ENCODE results near the gene DCAF8.

The DCAF8 gene

GRCh38 chr1:160177667-160178066, 84.7 kb downstream of the DCAF8 start:
- Histone ChIP-seq H3K27ac (ENCODE audit: low read depth, low read length, poor library complexity, severe bottlenecking) (no peak overlapping the region), H3K9me3 (ENCODE audit: low read length) (no peaks in the 10 kb centered on the region), H3K9me2 (ENCODE audit: low read depth, low read length) (no peaks in the 10 kb centered on the region), H3K9ac (ENCODE audit: low read length) (no peak overlapping the region), H2AFZ (ENCODE audit: low read length) (no peak overlapping the region), H3K4me3 (ENCODE audit: low read depth, low read length, poor library complexity, severe bottlenecking) (no peak overlapping the region), H3K79me2 (ENCODE audit: insufficient read depth, low read length) (no peaks in the 10 kb centered on the region), H3K4me1 (ENCODE audit: insufficient read depth, low read length, severe bottlenecking) (no peaks in the 10 kb centered on the region), H3K36me3 (ENCODE audit: insufficient read depth, low read length) (no peaks in the 10 kb centered on the region), H3K4me2 (ENCODE audit: low read length) (no peak overlapping the region), H4K20me1 (ENCODE audit: insufficient read depth, low read length) (no peaks in the 10 kb centered on the region), H3F3A (ENCODE audit: insufficient read depth, low read length) (no peaks in the 10 kb centered on the region), H3K27me3 (ENCODE audit: insufficient read depth, low read length) (peaks cover 5% of the 10 kb centered on the region; the same call in 1 of the 2 replicates)
- no peak for TF ChIP-seq CTCF (IDR thresholded peaks at IDR 0.05; ENCODE audit: low read length)
- TF ChIP-seq EZH2 (IDR thresholded peaks at IDR 0.05; ENCODE audit: borderline replicate concordance, low read length): no peak

- no peaks in the 10 kb centered on the region for H3F3A ChIP-seq (ENCODE audit: insufficient read depth, low read length)
- H4K20me1 ChIP-seq (ENCODE audit: insufficient read depth, low read length): no peaks in the 10 kb centered on the region
- H3K4me1 ChIP-seq (ENCODE audit: insufficient read depth, low read length, severe bottlenecking): no peaks in the 10 kb centered on the region
- no peak overlapping the region for H3K27ac ChIP-seq (ENCODE audit: low read depth, low read length, poor library complexity, severe bottlenecking)
- no peak overlapping the region for H3K4me2 ChIP-seq (ENCODE audit: low read length)
- no peak overlapping the region for H2AFZ ChIP-seq (ENCODE audit: low read length)
- no peaks in the 10 kb centered on the region for H3K9me3 ChIP-seq (ENCODE audit: low read length)
- H3K4me3 ChIP-seq (ENCODE audit: low read depth, low read length, poor library complexity, severe bottlenecking): no peak overlapping the region
- H3K27me3 ChIP-seq (ENCODE audit: insufficient read depth, low read length): peaks cover 5% of the 10 kb centered on the region; the same call in 1 of the 2 replicates
- H3K79me2 ChIP-seq (ENCODE audit: insufficient read depth, low read length): no peaks in the 10 kb centered on the region
- H3K36me3 ChIP-seq (ENCODE audit: insufficient read depth, low read length): no peaks in the 10 kb centered on the region
- TF ChIP-seq CTCF (IDR thresholded peaks at IDR 0.05; ENCODE audit: low read length) (no peak), EZH2 (IDR thresholded peaks at IDR 0.05; ENCODE audit: borderline replicate concordance, low read length) (no peak)
- no peak overlapping the region for H3K9ac ChIP-seq (ENCODE audit: low read length)
- H3K9me2 ChIP-seq (ENCODE audit: low read depth, low read length): no peaks in the 10 kb centered on the region
Measured at GRCh38 chr1:160177231-160177630, 85.1 kb downstream of the DCAF8 start.

GRCh38 chr1:160171980-160172379, 90.4 kb downstream of the DCAF8 start:
- H3K9me2 ChIP-seq (ENCODE audit: low read depth, low read length): no peaks in the 10 kb centered on the region
- H2AFZ ChIP-seq (ENCODE audit: low read length): no peak overlapping the region
- no peak overlapping the region for H3K27ac ChIP-seq (ENCODE audit: low read depth, low read length, poor library complexity, severe bottlenecking)
- H3K36me3 ChIP-seq (ENCODE audit: insufficient read depth, low read length): no peaks in the 10 kb centered on the region
- H3K4me2 ChIP-seq (ENCODE audit: low read length): no peak overlapping the region
- no peaks in the 10 kb centered on the region for H3F3A ChIP-seq (ENCODE audit: insufficient read depth, low read length)
- no peak overlapping the region for H3K4me3 ChIP-seq (ENCODE audit: low read depth, low read length, poor library complexity, severe bottlenecking)
- H4K20me1 ChIP-seq (ENCODE audit: insufficient read depth, low read length): no peaks in the 10 kb centered on the region
- H3K27me3 ChIP-seq (ENCODE audit: insufficient read depth, low read length): peaks cover 5% of the 10 kb centered on the region; the same call in 1 of the 2 replicates
- no peaks in the 10 kb centered on the region for H3K9me3 ChIP-seq (ENCODE audit: low read length)
- no peak for TF ChIP-seq CTCF (IDR thresholded peaks at IDR 0.05; ENCODE audit: low read length)
- no peaks in the 10 kb centered on the region for H3K79me2 ChIP-seq (ENCODE audit: insufficient read depth, low read length)
- no peak overlapping the region for H3K9ac ChIP-seq (ENCODE audit: low read length)
- peaks cover 4% of the 10 kb centered on the region for H3K4me1 ChIP-seq (ENCODE audit: insufficient read depth, low read length, severe bottlenecking)
